ENCODE measurements around the gene TBC1D24.
"Not testable (repeated sequence)": the region's sequence is repeated elsewhere in the genome, so short reads cannot be mapped to it uniquely, and the experiment has no call there.

TBC1D24 gene

DNA sequence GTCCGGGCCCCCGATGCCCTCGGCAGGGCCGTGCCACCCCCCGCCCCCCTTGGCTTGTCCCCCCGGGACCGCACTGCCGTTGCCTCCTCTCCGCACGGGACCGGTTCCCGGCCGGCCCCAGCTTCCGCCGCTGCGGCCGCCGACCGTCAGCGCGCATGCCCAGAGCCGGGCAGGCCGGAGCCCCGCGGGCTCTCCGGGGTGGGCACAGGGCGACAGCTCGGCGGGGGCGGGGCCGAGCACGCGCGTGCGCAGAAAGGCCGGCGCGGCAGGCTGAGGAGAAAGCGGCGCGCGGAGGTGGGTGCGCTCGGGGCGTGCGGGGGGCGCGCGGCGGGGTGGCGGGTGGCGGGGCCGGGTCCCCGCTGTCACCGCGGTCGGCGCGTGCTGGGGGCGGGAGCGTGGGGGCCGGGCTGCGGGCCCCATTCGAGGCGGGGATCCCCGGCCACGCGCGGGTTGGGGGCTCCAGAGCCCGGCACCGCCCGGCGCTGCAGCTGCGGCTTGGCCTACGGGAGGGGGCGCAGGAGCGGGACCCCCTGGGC lies at the start of gene TBC1D24:
Gene TBC1D24 (plus strand): TSS at position 251 of the 536 bp plus-strand sequence. CDS start 21,022 bp downstream, outside the sequence.
- DNase-seq: peak; percentile 83

DNA sequence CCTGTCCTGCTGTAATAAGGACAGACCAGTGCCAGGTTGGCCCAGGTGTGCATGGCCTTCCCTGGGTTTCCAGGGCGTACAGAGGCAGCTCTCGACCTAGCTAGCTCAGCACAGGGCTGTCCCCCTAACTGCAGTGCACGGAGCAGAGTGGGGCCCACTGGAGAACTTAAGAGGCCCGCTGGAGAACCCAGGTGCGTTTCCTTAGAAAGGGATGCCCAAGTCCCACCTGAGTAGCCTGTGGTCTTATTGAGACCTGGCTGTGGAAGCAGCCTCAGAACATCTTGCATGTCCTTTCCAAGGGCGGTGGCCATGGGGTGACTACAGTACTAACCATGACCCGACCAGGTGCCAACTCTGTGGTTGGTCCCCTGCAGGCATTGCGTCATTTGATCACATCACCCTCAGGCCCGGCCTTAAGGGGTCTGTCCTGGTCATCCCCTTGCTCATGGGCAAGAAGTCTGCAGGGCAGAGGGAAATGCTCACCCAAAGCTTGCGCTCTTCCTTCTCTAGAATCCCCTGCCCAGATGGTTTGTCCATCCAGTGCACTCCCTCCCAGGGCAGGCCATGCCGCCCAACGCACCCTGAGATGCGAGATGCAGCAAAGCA lies 49.0 kb upstream of the TBC1D24 start:
- DNase-seq: no peak

DNA sequence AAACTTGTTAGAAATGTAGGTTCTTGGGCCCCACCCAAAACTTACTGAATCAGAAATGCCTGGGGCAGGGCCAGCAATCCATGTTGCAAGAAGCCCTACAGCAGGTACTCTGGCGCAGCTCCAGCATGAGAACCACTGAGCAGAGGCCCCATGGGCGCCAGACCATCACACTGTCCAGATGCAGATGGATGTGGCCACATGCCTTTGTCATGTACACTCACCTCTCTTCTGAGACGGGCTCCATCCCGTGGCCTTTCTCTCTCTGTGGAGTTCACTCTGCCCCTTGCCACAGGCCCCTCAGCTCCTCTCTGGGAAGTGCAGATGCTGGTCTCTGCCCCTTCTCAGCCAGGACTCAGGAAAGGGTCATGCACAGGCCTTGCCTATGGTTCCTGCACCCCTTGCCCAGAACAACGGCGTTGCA lies 48.0 kb upstream of the TBC1D24 start:
- DNase-seq: no peak

DNA sequence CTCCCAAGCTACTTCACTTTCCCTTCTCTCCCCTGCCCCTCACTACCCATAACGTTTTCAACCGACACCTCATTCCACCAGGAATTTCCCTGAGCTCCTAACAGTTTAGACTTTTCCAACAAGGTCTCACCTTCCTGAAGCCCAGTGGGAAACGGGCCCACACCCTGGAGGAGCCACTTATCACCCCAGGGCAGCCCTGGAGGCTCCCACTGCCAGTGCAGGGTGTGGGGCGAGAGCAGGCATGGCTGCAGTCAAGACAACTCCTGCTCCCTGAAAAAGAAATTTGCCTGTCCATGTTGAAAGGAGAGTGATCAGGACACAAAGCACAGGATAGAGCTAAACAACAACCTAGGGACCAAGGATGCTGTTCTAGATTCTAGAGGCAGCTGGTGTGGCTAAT lies 47.4 kb upstream of the TBC1D24 start:
- DNase-seq: no peak

DNA sequence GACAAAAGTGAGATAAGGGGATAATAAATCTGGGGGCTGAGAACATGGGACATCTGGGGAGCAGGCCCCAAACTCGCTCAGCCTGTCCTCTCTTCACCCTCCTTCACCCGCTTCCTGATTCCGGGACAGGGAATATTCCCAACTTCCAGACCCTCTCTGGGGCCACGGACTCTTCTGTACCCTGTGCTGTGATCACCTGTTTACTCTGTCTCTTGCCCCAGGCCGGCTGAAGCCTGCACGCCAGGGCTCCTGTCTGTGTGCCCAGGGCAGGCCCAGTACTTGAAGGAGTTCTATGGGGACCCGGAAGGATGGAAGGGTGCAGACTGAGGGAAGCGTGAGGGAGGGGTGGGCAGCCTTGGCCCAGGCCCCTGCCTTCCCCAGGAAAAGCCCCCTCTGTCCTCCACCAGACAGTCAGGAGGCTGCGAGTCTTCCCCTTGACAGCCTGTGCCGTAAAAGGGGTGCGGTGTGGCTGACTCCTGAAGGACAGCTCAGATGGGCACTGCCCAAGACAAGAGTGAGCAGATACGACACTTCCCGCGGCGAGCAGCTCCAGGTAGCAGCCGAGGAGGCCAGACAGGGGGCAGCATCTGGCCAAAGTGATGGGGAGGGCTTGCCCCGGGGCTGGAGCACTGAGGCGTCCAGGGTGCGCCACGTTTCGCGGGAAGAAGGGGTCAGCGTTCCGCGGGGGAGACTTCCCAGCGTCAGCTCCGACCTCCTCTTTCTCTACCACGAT lies 46.7 kb upstream of the TBC1D24 start:
- DNase-seq: no peak

DNA sequence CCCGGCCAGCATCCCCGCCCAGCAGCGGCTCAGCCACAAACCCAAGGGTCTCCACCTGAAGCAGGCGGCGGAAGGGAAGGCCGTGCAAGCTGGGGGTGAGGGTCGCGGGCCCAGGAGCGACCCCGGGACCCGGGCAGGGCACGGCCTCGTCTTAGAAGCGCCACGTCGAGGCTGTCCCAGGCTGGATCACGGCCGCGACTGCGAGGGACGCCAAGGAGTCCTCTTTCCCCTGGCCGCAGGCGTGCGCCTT lies 46.2 kb upstream of the TBC1D24 start:
- no peak for DNase-seq

DNA sequence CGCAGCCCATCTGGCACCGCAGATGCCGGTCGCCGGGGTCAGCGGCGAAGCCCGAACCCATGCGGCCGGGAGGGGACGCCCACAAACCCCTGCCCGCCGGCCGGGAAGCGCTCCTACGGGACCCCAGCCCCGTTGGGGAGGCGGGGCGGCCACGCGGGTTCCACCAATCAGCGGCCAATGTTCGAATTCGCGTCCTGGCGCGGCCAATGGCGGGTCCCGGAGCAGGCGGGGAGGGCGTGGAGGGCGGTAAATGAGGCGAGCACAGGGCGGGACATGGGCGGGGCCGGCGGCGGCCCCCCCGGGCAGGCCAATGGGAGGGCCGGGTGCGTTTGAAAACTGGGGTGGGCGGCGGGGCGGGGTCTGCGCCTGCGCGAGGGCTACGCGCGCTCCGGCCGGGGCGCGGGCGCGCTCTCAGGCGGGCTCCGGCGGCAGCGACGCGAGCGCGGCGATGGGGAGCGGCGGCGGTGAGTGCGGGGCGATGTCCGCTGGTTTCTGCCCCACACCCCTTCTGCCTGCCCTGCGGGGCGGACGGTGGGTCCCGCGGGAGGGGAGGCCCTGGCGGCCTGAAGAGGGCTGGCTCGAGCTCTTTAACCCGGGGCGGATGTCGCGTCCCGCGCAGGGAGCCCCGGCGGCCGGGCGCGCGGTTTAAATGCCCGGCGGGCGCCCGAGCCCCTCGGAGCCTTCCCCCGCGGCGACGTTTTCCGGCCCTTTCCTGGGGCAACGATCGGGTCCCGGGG lies 45.7 kb upstream of the TBC1D24 start, which contains the start of gene CCNF:
Gene CCNF (plus strand): TSS at position 414 of the 737 bp plus-strand sequence. CDS start 35 bp downstream, at position 449.
- peak; percentile 94 for DNase-seq

DNA sequence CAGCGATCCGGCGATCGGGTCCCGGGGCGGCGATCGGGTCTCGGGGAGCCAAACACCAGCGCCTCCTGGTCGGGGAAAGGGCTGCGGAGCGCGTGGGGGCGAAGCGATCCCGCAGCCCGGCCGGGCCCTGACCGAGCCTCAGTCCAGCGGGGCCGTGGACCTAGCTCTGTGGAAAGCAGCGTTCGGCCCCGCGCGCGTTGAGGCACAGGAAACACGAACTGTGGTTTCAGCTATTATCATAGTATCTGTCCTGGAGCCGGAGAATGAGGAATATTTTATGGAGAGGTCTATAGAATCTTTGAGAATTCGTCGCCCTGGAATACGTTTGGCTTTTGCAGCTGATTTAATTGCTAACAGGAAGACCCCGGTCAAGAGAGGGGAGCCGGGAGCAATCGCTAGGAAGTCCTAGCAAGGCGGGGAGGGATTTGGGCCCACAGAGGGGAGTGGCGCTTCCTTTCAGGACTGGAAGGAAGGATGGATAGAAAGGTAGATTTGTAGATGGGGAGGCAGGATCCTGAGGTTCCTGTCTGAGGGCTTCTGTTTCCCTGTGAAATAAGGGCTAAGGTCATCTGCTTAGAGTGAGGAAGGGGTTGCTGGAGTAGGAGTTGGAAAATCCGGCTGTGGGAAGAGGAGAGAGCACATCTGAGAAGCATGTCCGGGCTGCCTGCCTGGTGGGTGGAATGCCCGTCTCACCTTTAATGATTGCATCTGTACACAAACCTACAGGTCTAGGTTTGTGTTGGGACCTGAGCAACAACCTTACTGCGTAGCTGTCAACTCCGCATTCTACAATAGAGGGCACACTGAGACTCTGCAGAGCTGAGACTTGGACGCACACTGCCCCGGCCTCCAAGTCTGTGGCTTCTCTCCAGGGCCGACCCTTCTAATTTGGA lies 44.9 kb upstream of the TBC1D24 start:
- peak; percentile 7 for DNase-seq

DNA sequence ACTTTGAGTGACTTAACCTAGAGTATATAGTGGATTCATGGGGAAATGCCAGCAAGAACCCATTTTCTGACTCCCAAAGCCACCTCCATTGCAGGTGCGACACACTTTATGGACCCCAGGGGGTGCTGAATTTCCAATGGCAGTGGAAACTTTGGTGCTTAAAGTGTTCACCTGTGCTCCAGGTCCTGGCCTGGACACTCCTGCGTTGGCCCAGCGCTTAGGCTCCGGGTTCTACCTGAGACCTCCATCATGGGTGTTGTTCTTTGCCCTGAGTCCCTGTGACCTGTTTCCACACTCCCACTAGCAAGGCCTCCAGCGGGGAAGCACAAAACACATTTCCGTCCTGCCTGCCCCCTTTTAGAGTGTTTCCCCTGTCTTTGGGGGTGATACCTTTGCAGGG lies 42.6 kb upstream of the TBC1D24 start:
- DNase-seq: no peak

DNA sequence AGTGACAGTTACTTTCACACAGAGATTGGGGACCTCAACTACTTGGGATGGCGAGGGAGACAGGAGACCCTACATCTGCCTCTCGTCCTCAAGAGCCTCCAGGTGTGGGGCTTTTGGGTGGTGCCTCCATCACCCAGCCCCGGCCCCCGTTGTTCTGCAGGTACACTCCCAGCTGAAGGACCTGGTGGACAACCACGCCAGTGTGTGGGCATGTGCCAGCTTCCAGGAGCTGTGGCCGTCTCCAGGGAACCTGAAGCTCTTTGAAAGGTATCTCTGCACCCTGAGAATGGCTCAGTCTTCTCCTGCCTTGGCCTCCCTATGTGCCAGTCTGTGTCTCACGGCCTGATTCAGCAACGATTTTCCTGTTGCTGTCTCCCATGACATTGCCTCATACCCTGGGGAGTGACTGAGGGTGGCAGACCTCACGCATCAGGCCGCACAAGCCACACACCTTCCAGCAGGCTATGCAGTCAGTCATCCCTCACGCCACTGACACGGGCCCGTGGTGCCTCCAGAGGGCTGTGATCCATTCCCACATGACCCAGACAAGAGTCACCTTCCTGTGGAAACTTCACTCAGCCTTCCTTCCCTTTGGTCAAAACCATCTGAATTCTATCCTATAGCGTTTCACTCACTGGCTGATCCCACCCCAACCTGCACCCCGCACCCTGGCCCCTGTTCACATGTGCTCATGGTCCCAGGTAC lies 42.0 kb upstream of the TBC1D24 start:
- DNase-seq: no peak

DNA sequence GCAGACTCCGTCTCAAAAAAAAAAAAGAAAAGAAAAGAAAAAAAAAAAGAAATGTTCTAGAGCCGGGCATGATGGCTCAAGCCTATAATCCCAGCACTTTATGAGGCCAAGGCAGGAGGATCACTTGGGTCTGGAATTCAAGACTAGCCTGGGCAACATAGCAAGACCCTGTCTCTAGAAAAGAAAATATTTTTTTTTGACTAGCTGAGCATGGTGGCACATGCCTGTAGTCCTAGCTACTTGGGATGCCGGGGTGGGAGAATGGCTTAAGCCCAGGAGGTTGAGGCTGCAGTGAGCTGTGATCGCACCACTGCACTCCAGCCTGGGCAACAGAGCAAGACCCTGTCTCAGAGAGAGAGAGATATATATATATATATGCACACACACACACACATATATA lies 39.7 kb upstream of the TBC1D24 start:
- not testable (repeated sequence) for DNase-seq

DNA sequence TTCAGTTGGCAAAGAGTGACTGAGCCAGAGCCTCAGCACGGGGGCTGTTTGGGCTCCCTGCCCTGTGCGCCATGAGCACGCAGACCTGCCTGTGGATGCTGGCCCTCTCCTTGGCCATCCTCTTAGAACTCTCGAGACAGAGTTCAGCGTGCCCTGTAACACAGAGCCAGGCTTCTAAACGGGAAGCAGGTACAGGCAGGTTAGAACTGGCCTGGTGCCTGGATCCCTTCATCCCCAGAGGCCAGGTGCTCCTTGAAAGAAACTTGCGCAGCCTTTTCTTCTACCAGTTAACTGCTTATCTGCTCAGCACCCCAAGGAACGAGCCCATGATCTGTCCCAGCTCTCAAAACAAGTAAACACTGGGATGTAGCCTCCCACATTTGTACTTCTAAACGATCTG lies 38.8 kb upstream of the TBC1D24 start:
- no peak for DNase-seq

DNA sequence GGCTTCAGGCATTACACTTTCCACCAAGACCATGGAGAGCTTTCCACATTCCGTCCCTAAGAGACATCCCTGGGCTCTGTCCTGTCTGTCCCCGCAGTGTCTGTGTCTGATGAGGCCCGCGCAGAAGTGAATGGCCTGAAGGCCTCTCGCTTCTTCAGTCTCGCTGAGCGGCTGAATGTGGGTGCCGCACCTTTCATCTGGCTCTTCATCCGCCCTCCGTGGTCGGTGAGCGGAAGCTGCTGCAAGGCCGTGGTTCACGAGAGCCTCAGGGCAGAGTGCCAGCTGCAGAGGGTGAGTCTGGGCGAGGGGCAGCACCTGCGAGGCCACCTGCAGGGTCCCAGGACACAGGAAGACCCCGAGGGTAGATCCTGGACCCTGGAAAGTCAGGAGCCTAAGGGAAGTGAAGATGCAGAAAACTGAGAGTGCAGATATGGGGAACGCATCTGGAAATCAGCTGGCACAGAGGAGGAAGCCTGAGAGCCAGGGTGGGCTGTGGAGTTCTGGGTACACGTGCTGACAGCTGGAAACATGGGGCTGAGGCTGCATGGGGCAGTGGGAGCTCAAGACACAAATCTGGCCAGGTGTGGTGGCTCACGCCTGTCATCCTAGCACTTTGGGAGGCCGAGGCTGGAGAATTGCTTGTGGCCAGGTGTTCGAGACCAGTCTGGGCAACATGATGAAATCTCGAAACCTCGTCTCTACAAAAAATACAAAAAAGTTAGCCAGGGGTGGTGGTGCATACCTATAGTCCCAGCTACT lies 37.7 kb upstream of the TBC1D24 start:
- no peak for DNase-seq

DNA sequence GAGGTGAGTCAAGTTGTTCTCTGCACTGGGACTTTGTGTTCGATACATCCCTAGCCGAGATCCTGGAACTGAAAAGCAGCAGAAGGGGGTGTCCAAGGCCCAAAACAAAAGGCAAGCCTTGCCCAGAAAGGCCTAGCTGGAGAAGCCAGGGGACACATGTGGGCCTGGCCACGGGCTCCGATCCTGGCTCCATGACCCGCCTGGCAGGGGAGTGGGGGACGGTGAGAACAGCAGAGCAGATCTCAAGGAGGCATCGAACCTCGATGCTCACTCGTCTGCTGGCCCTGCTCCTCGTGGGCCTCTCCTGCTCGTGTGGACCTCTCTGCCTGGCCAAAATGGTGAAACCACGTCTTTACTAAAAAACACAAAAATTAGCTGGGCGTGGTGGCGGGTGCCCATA lies 36.8 kb upstream of the TBC1D24 start:
- DNase-seq: no peak

DNA sequence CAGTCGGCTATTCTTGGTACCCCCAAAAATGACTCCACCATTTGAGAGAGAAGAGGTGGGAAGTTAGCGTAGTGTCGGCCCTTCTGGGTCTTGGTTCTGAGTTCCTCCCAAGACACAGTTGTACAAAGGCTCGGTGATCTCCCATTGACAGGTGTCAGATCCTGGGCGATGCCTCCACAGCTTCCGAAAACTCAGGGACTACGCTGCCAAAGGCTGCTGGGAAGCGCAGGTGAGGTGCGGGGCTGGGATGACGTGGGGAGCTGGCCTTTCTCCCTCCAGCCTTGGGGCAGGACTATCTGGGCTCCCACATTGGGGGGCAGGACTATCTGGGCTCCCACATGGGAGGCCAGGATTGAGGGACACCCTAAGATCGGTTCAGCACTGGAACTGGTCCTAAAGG lies 35.3 kb upstream of the TBC1D24 start:
- no peak for DNase-seq

DNA sequence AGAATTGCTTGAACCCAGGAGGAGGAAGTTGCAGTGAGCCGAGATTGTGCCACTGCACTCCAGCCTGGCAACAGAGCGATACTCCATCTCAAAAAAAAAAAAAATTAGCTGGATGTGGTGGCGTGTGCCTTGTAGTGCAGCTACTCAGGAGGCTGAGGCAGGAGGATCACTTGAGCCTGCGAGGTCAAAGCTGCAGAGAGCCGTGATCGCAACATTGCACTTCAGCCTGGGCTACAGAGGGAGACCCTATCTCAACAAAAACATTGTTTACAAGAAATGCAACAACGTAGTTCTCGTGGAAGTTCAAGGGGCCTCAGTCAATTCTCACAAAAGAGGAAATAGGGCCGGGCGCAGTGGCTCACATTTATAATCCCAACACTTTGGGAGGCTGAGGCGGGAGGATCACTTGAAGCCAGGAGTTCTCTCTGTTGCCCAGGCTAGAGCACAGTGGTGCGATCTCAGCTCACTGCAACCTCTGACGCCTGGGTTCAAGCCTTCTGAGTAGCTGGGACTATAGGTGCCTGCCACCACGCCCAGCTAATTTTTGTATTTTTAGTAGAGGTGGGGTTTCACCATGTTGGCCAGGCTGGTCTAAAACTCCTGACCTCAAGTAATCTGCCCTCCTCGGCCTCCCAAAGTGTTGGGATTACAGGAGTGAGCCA lies 33.7 kb upstream of the TBC1D24 start:
- DNase-seq: not testable (repeated sequence)

DNA sequence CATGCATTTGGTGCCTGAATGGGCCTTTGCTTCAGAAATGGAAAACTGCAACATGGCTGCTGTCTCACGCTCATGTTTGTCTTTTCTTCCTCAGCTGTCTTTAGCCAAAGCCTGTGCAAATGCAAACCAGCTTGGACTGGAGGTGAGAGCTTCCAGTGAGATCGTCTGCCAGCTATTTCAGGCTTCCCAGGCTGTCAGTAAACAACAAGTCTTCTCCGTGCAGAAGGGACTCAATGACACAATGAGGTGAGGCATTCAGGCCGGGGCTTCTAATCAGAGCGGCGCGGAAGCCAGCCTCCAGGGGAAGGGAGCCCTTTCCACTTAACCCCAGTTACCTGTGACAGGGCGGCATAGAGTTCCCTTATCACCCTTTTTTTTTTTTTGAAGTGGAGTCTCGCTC lies 31.4 kb upstream of the TBC1D24 start:
- no peak for DNase-seq

DNA sequence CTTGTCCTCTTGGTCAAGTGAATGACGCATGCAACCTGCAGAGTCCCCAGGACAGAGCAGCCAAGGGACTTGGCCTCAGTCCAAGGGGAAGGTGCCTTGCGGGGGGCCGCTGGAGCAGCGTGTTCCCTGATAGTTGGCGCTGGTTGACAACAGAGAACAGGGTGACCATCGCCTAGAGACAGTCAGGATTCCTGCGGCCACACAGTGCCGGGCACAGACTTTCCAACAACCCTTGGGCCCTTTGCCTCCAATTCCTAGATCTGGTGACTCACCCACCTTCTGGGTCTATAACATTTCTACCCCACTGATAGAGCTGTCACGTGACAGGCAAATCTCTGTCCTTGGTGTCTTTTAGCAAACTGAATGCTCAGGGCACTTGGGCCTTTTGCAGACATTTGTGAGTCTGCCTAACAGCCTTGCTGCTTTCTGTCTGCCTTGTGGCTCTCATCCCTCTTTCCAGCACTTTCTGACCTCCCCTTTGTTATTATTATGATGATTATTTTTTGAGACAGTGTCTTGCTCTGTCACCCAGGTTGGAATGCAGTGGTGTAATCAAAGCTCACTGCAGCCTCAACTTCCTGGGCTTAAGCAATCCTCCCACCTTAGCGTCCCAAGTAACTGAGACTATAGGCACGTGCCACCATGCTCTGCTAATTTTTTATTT lies 26.9 kb upstream of the TBC1D24 start:
- no peak for DNase-seq

DNA sequence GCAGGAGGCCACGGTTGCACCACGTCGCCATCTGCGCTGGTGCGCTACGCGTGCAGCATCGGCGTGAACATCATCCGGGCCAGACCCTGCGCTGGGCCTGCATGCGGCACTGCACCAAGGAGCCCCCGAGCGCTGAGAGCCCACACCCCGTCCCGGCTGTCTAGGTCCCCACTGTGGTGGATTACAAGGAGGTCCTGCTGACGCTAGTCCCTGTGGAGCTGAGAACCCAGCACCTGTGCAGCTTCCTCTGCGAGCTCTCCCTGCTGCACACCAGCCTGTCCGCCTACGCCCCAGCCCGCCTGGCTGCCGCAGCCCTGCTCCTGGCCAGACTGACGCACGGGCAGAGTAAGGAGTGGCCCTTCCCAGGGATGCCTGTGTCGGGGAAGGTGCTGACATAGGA lies 25.8 kb upstream of the TBC1D24 start:
- no peak for DNase-seq

DNA sequence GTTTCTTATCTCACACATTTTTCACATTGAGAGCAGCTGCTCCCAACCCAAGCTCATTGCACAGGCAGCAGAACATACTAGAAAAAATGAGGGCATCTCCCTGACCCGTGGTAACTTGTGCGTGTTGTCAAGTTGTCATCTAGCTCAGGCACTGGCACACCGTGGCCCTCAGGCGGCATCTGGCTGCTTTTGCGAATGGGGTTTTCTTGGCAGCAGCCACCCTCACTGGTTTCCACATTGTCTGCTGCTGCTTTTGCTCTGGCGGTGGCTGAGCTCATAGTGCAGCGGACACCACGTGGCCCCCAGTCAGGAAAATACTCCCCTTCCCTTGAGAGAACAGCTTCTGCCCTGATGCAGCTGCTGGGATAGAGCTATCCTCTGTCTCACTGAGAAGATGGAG lies 24.4 kb upstream of the TBC1D24 start:
- DNase-seq: no peak
